ENCODE measurements around the gene XRCC5. TPM values are rescaled to one million over a fixed set of nuclear protein-coding genes. Genes with fewer than 3 reads are reported as not detected.

Gene XRCC5
- total RNA-seq, 5 donors from 2014 or later (not counting 1 experiment from before 2014, with no cell fraction given): 187 to 219 (median 202) TPM

GRCh38 chr2:216179015-216179414 lies 69.9 kb downstream of the XRCC5 start:
- no peaks in the 10 kb centered on the region for H3K9me3 Mint-ChIP-seq
- H3K27ac Mint-ChIP-seq: no peak overlapping the region
- H3K4me3 Mint-ChIP-seq: no peak overlapping the region
- Histone ChIP-seq H3K4me1 (ENCODE audit: control insufficient read depth in 1 of 2, extremely low read depth in 1 of 2, insufficient read depth in 2 of 2, low read length in 2 of 2) (peaks cover 3% of the 10 kb centered on the region in 2 experiments), H3K9me3 (no peaks in the 10 kb centered on the region), H3K27me3 (replicated peaks in 1 of 2; ENCODE audit: control insufficient read depth in 2 of 2, extremely low read depth in 1 of 2, insufficient read depth in 2 of 2, low read length in 1 of 2) (no peaks in the 10 kb centered on the region), H3K27ac (ENCODE audit: low read length) (no peak overlapping the region), H3K4me3 (ENCODE audit: control insufficient read depth in 1 of 2, extremely low read depth in 1 of 2, low read length in 1 of 2) (no peak overlapping the region), H3K36me3 (ENCODE audit: control insufficient read depth in 2 of 2, extremely low read depth in 1 of 2, insufficient read depth in 1 of 2, low read length in 1 of 2) (peaks cover 0 to 50% of the 10 kb centered on the region in 2 donors)
- H3K27me3 Mint-ChIP-seq: no peaks in the 10 kb centered on the region
- ATAC-seq (replicated peaks in 1 of 4): no peak
- peaks cover 64% of the 10 kb centered on the region for H3K36me3 Mint-ChIP-seq
- peaks cover 75% of the 10 kb centered on the region in 3 donors for H3K4me1 Mint-ChIP-seq
- no CpG with 5 or more reads among the region's 1 CpG for WGBS (ENCODE audit: insufficient coverage)
- no peak for DNase-seq
- CTCF ChIA-PET: no interaction called here
- POLR2A ChIA-PET: no interaction called here

DNA sequence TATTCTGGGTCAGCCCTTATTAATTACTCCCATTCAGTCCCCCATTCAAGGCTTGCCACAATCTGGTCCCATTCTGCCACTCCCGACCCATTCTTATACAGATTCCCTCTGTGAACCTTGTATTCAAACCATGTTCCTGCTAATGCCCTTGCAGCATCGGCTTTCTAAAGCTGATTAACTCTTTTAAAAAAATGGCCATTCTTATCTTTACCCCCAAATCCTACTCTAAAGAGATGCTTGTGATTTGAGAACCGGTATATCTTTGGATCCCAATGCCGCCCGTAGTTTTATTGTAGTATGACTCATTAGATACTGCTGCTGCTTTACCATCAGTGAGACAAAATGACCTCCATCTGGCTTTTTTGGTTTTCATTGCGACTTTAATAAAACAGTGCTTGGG lies 72.2 kb downstream of the XRCC5 start:
- Mint-ChIP-seq H3K27ac (no peak overlapping the region), H3K36me3 (peaks cover 59% of the 10 kb centered on the region), H3K4me1 (peaks cover 77 to 81% (median 80%) of the 10 kb centered on the region in 3 donors), H3K27me3 (no peaks in the 10 kb centered on the region), H3K4me3 (no peak overlapping the region), H3K9me3 (no peaks in the 10 kb centered on the region)
- POLR2A ChIA-PET: no interaction called here
- no peak overlapping the region for H3K27ac ChIP-seq (ENCODE audit: low read length)
- DNase-seq (no peak), ATAC-seq (replicated peaks in 1 of 4) (no peak)
- peaks cover 5 to 34% of the 10 kb centered on the region in 2 donors for H3K36me3 ChIP-seq (ENCODE audit: control insufficient read depth in 2 of 2, extremely low read depth in 1 of 2, insufficient read depth in 1 of 2, low read length in 1 of 2)
- CTCF ChIA-PET: no interaction called here
- H3K4me3 ChIP-seq (ENCODE audit: control insufficient read depth in 1 of 2, extremely low read depth in 1 of 2, low read length in 1 of 2): no peak overlapping the region
- 90% methylated on average over 5 of the region's 6 CpGs for WGBS (ENCODE audit: insufficient coverage)
- peaks cover 8 to 10% of the 10 kb centered on the region in 2 experiments for H3K4me1 ChIP-seq (ENCODE audit: control insufficient read depth in 1 of 2, extremely low read depth in 1 of 2, insufficient read depth in 2 of 2, low read length in 2 of 2)
- H3K27me3 ChIP-seq (replicated peaks in 1 of 2; ENCODE audit: control insufficient read depth in 2 of 2, extremely low read depth in 1 of 2, insufficient read depth in 2 of 2, low read length in 1 of 2): no peaks in the 10 kb centered on the region
- H3K9me3 ChIP-seq: no peaks in the 10 kb centered on the region

DNA sequence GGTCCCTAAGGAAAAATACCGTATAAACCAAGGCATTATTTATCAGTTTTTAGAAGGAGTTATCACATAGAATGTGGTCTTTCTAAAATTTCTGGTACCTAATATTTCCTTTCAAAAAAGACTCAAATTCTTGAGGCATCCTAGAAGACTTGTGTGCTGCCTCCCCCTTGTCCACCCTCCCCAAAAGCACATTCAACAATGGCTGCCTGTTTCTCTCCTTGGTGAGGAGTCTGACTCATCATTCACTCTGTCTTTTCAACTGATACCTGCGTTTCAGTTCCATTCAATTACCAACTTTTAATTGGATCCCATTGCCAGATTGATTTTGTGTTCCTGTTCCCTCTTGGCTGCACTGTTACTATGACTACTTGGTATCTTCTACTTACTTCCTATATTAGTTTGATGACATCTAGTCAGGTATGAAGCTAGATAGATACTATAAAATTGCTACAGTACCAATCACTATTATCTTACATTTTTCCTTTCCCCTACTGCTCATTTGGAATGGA lies 72.9 kb downstream of the XRCC5 start:
- ATAC-seq (replicated peaks in 1 of 4): no peak
- Histone ChIP-seq H3K9me3 (no peaks in the 10 kb centered on the region), H3K4me1 (ENCODE audit: control insufficient read depth in 1 of 2, extremely low read depth in 1 of 2, insufficient read depth in 2 of 2, low read length in 2 of 2) (peaks cover 9 to 10% of the 10 kb centered on the region in 2 experiments), H3K36me3 (ENCODE audit: control insufficient read depth in 2 of 2, extremely low read depth in 1 of 2, insufficient read depth in 1 of 2, low read length in 1 of 2) (peaks cover 5 to 34% of the 10 kb centered on the region in 2 donors), H3K4me3 (ENCODE audit: control insufficient read depth in 1 of 2, extremely low read depth in 1 of 2, low read length in 1 of 2) (no peak overlapping the region), H3K27me3 (replicated peaks in 1 of 2; ENCODE audit: control insufficient read depth in 2 of 2, extremely low read depth in 1 of 2, insufficient read depth in 2 of 2, low read length in 1 of 2) (no peaks in the 10 kb centered on the region), H3K27ac (ENCODE audit: low read length) (no peak overlapping the region)
- no peaks in the 10 kb centered on the region for H3K9me3 Mint-ChIP-seq
- peaks cover 77 to 81% (median 79%) of the 10 kb centered on the region in 3 donors for H3K4me1 Mint-ChIP-seq
- H3K27ac Mint-ChIP-seq: peak overlapping the region; percentile 1 to 55
- 67% methylated on average over 1 of the region's 2 CpGs for WGBS (ENCODE audit: insufficient coverage)
- POLR2A ChIA-PET: no interaction called here
- no peak overlapping the region for H3K4me3 Mint-ChIP-seq
- CTCF ChIA-PET: no interaction called here
- H3K27me3 Mint-ChIP-seq: no peaks in the 10 kb centered on the region
- peaks cover 53% of the 10 kb centered on the region for H3K36me3 Mint-ChIP-seq
- no peak for DNase-seq

DNA sequence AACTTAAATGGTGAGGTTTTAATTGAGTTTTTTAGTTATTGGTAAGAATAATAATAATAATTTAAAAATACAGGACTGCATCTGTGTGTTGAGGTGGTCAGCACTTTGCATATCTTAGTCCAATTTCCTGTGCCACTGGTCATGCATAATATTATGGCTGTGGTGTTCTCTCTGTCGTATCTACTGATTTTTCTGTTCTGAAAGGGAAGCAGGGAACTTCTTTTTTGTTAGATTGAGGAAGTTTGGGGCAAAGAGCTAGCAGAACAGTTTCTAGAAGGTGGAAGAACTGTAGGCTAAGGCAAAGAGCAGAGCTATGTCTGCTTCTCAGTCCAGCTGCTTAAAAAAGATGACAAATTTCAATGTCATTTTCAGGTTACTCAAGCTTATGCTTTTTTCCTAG lies 74.3 kb downstream of the XRCC5 start:
- ChIA-PET CTCF (no interaction called here), POLR2A (no interaction called here)
- Mint-ChIP-seq H3K4me1 (peaks cover 78 to 84% (median 80%) of the 10 kb centered on the region in 3 donors), H3K27ac (peak overlapping the region; percentile 20 to 60), H3K4me3 (no peak overlapping the region), H3K9me3 (no peaks in the 10 kb centered on the region), H3K36me3 (peaks cover 46% of the 10 kb centered on the region), H3K27me3 (no peaks in the 10 kb centered on the region)
- ATAC-seq (replicated peaks in 1 of 4): no peak
- Histone ChIP-seq H3K4me1 (ENCODE audit: control insufficient read depth in 1 of 2, extremely low read depth in 1 of 2, insufficient read depth in 2 of 2, low read length in 2 of 2) (peaks cover 9 to 12% of the 10 kb centered on the region in 2 experiments), H3K36me3 (ENCODE audit: control insufficient read depth in 2 of 2, extremely low read depth in 1 of 2, insufficient read depth in 1 of 2, low read length in 1 of 2) (peaks cover 5 to 37% of the 10 kb centered on the region in 2 donors), H3K27me3 (replicated peaks in 1 of 2; ENCODE audit: control insufficient read depth in 2 of 2, extremely low read depth in 1 of 2, insufficient read depth in 2 of 2, low read length in 1 of 2) (no peaks in the 10 kb centered on the region), H3K27ac (ENCODE audit: low read length) (no peak overlapping the region), H3K4me3 (ENCODE audit: control insufficient read depth in 1 of 2, extremely low read depth in 1 of 2, low read length in 1 of 2) (no peak overlapping the region), H3K9me3 (no peaks in the 10 kb centered on the region)
- no peak for DNase-seq
- 71% methylated on average over 1 of the region's 1 CpG for WGBS (ENCODE audit: insufficient coverage)

DNA sequence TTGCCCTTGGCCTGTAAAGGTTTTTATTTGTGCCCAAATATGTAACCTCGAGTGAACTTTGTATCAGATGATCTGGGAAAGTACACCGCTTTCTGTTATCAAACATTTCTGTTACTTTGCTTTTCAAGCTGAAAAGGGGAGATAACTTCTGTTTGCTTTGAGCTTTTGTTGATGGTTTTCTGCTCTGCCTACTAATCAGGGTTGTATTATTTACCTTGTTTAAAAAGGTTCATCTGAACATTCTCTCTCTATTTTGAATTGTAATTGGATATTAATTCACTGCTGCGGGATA lies 79.4 kb downstream of the XRCC5 start:
- Mint-ChIP-seq H3K36me3 (peaks cover 41% of the 10 kb centered on the region), H3K9me3 (no peaks in the 10 kb centered on the region), H3K27ac (peak overlapping the region; percentile 53 to 56), H3K27me3 (no peaks in the 10 kb centered on the region), H3K4me1 (peaks cover 50 to 67% (median 64%) of the 10 kb centered on the region in 3 donors), H3K4me3 (no peak overlapping the region)
- ATAC-seq (replicated peaks in 1 of 4): no peak
- Histone ChIP-seq H3K4me3 (ENCODE audit: control insufficient read depth in 1 of 2, extremely low read depth in 1 of 2, low read length in 1 of 2) (no peak overlapping the region), H3K27ac (ENCODE audit: low read length) (no peak overlapping the region), H3K4me1 (ENCODE audit: control insufficient read depth in 1 of 2, extremely low read depth in 1 of 2, insufficient read depth in 2 of 2, low read length in 2 of 2) (peaks cover 8 to 12% of the 10 kb centered on the region in 2 experiments), H3K27me3 (replicated peaks in 1 of 2; ENCODE audit: control insufficient read depth in 2 of 2, extremely low read depth in 1 of 2, insufficient read depth in 2 of 2, low read length in 1 of 2) (no peaks in the 10 kb centered on the region), H3K9me3 (no peaks in the 10 kb centered on the region), H3K36me3 (ENCODE audit: control insufficient read depth in 2 of 2, extremely low read depth in 1 of 2, insufficient read depth in 1 of 2, low read length in 1 of 2) (peaks cover 8 to 45% of the 10 kb centered on the region in 2 donors)
- no peak for DNase-seq
- ChIA-PET POLR2A (no interaction called here), CTCF (no interaction called here)
- WGBS (ENCODE audit: insufficient coverage): no CpG with 5 or more reads among the region's 3 CpGs

DNA sequence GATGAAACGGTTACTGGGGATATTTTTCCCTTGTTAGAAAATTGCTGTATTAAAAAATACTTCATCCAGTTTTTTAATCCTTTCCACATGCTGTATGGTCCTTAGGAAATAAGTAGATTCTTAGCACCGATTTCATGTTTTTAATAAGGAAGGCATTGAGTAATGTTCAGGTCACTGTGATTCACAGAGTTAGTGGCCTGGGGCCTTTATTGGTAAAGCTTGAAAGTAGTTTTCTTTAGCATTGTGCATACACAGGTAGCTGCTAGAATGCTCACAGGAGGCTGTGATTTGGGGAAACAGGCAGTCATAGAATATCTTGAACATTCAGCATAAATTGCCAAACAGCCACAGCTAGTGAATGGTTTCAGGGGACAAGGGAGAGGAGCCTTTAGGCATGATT lies 79.8 kb downstream of the XRCC5 start:
- Mint-ChIP-seq H3K4me1 (peaks cover 46 to 65% (median 61%) of the 10 kb centered on the region in 3 donors), H3K36me3 (peaks cover 42% of the 10 kb centered on the region), H3K27ac (peak overlapping the region; percentile 53 to 56), H3K4me3 (no peak overlapping the region), H3K9me3 (no peaks in the 10 kb centered on the region), H3K27me3 (no peaks in the 10 kb centered on the region)
- no CpG with 5 or more reads among the region's 2 CpGs for WGBS (ENCODE audit: insufficient coverage)
- Histone ChIP-seq H3K4me3 (ENCODE audit: control insufficient read depth in 1 of 2, extremely low read depth in 1 of 2, low read length in 1 of 2) (no peak overlapping the region), H3K27me3 (replicated peaks in 1 of 2; ENCODE audit: control insufficient read depth in 2 of 2, extremely low read depth in 1 of 2, insufficient read depth in 2 of 2, low read length in 1 of 2) (no peaks in the 10 kb centered on the region), H3K9me3 (no peaks in the 10 kb centered on the region), H3K36me3 (ENCODE audit: control insufficient read depth in 2 of 2, extremely low read depth in 1 of 2, insufficient read depth in 1 of 2, low read length in 1 of 2) (peaks cover 8 to 46% of the 10 kb centered on the region in 2 donors), H3K27ac (ENCODE audit: low read length) (no peak overlapping the region), H3K4me1 (ENCODE audit: control insufficient read depth in 1 of 2, extremely low read depth in 1 of 2, insufficient read depth in 2 of 2, low read length in 2 of 2) (peaks cover 6 to 12% of the 10 kb centered on the region in 2 experiments)
- ATAC-seq (replicated peaks in 1 of 4) (no peak), DNase-seq (no peak)
- POLR2A ChIA-PET: no interaction called here
- CTCF ChIA-PET: no interaction called here

GRCh38 chr2:216189410-216189809 lies 80.3 kb downstream of the XRCC5 start:
- no peak overlapping the region for H3K4me3 ChIP-seq (ENCODE audit: control insufficient read depth in 1 of 2, extremely low read depth in 1 of 2, low read length in 1 of 2)
- no peak for DNase-seq
- peaks cover 6 to 10% of the 10 kb centered on the region in 2 experiments for H3K4me1 ChIP-seq (ENCODE audit: control insufficient read depth in 1 of 2, extremely low read depth in 1 of 2, insufficient read depth in 2 of 2, low read length in 2 of 2)
- Mint-ChIP-seq H3K27me3 (no peaks in the 10 kb centered on the region), H3K4me3 (no peak overlapping the region), H3K9me3 (no peaks in the 10 kb centered on the region), H3K27ac (peak overlapping the region; percentile 3 to 35), H3K36me3 (peaks cover 46% of the 10 kb centered on the region), H3K4me1 (peaks cover 44 to 63% (median 61%) of the 10 kb centered on the region in 3 donors)
- CTCF ChIA-PET: no interaction called here
- H3K9me3 ChIP-seq: no peaks in the 10 kb centered on the region
- POLR2A ChIA-PET: no interaction called here
- no peaks in the 10 kb centered on the region for H3K27me3 ChIP-seq (replicated peaks in 1 of 2; ENCODE audit: control insufficient read depth in 2 of 2, extremely low read depth in 1 of 2, insufficient read depth in 2 of 2, low read length in 1 of 2)
- WGBS (ENCODE audit: insufficient coverage): no CpG with 5 or more reads among the region's 2 CpGs
- no peak overlapping the region for H3K27ac ChIP-seq (ENCODE audit: low read length)
- ATAC-seq (replicated peaks in 1 of 4): no peak
- H3K36me3 ChIP-seq (ENCODE audit: control insufficient read depth in 2 of 2, extremely low read depth in 1 of 2, insufficient read depth in 1 of 2, low read length in 1 of 2): peaks cover 9 to 48% of the 10 kb centered on the region in 2 donors

All from T-cell (primary cell).